Activated CD8-positive, alpha-beta T cell treated with anti-CD3 and anti-CD28 coated beads for 36 hours (primary cell): ENCODE measurements around the gene NYNRIN. TPM values are rescaled to one million over a fixed set of nuclear protein-coding genes. Genes with fewer than 3 reads are reported as not detected.

Experiments
- ATAC-seq: fragments of 200-7000 bp; cut with Tn5 transposase; one replicate; pipeline ENCODE4 v1.10.0; 2021; ENCODE audit warnings: mild to moderate bottlenecking, moderate library complexity
- CTCF ChIA-PET: fragments of 350-600 bp; sonication (Branson Sonifier 250); formaldehyde crosslinking; loops from one replicate; lab custom pipeline; 2021; ENCODE audit warnings: antibody characterized with exemption; lab: Charles Lee
- POLR2A ChIA-PET: fragments of 350-600 bp; sonication (Branson Sonifier 250); formaldehyde crosslinking; loops from one replicate; lab custom pipeline; 2021; ENCODE audit warnings: antibody characterized with exemption; lab: Charles Lee
- DNase-seq: peaks from one replicate; pipeline ENCODE4 v3.0.0-alpha.2; 2020
- H3K27ac Mint-ChIP-seq: one replicate; pipeline ENCODE4 v1.8.0; 2021; ENCODE audit warnings: mild to moderate bottlenecking, mixed read lengths
- H3K27me3 Mint-ChIP-seq: one replicate; pipeline ENCODE4 v1.8.0; 2021; ENCODE audit warnings: mixed read lengths
- H3K36me3 Mint-ChIP-seq: one replicate; pipeline ENCODE4 v1.8.0; 2021; ENCODE audit warnings: low read depth, mixed read lengths
- H3K4me1 Mint-ChIP-seq: one replicate; pipeline ENCODE4 v1.8.0; 2021; ENCODE audit warnings: low read depth, mixed read lengths
- H3K4me3 Mint-ChIP-seq: one replicate; pipeline ENCODE4 v1.8.0; 2021; ENCODE audit warnings: mild to moderate bottlenecking, moderate library complexity, mixed read lengths
- H3K9me3 Mint-ChIP-seq: one replicate; pipeline ENCODE4 v1.8.0; 2021; ENCODE audit warnings: mixed read lengths
- intact Hi-C: fragments of 100-400 bp; cut with micrococcal nuclease; formaldehyde crosslinking; loops from one replicate; pipeline ENCODE4 v1.10.0; 2022
- total RNA-seq, 2 experiments: library from RNA; stranded (reverse); gene quantifications; one replicate each; pipeline ENCODE4 v1.2.3, GENCODE V29; 2021
- TF ChIP-seq, protein P1 (sequence below): fragments of 200-600 bp; IDR thresholded peaks from one replicate; pipeline ENCODE4 v1.8.0; 2022; ENCODE audit warnings: antibody characterized with exemption, mild to moderate bottlenecking

NYNRIN gene
- total RNA-seq, 2 experiments from 2014 or later, result 0.05 to 0.27 TPM

DNA sequence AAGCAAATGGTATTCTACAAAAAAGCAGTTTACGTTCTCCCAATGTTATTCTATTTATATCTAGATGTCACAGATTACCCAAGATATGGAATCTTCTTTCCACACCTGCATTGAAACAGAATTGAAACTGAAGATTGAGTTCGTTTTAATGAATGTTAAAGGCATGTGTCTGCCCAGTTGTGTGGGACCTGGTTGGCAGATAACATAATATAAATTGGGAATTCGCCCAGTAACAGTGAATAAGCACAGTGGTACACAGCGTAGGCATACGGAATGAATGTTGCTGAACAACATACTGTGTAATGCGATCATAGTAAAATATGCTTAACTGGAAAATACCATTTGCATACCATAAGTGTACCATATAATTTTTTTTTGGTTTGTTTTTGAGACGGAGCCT is 35.2 kb downstream of the NYNRIN start:
- Mint-ChIP-seq H3K4me3 (no peak overlapping the region), H3K4me1 (peaks cover 47% of the 10 kb centered on the region), H3K36me3 (peaks cover 46% of the 10 kb centered on the region), H3K27me3 (no peaks in the 10 kb centered on the region), H3K27ac (no peak overlapping the region), H3K9me3 (no peaks in the 10 kb centered on the region)
- ChIA-PET POLR2A (interaction anchor here (7.8 kb wide), 1 partner anchor 8 kb away, joined by 74 read pairs; the partner anchor contains the start of gene SDR39U1), CTCF (interaction anchor here (4.4 kb wide), 1 partner anchor 102 kb away, joined by 155 read pairs; the partner anchor contains the start of gene ADCY4)
- ATAC-seq (no peak), DNase-seq (no peak)
- TF ChIP-seq, protein P1, sequence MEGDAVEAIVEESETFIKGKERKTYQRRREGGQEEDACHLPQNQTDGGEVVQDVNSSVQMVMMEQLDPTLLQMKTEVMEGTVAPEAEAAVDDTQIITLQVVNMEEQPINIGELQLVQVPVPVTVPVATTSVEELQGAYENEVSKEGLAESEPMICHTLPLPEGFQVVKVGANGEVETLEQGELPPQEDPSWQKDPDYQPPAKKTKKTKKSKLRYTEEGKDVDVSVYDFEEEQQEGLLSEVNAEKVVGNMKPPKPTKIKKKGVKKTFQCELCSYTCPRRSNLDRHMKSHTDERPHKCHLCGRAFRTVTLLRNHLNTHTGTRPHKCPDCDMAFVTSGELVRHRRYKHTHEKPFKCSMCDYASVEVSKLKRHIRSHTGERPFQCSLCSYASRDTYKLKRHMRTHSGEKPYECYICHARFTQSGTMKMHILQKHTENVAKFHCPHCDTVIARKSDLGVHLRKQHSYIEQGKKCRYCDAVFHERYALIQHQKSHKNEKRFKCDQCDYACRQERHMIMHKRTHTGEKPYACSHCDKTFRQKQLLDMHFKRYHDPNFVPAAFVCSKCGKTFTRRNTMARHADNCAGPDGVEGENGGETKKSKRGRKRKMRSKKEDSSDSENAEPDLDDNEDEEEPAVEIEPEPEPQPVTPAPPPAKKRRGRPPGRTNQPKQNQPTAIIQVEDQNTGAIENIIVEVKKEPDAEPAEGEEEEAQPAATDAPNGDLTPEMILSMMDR, result no peak
- intact Hi-C loops, result loop anchor here (5.0 to 10.0 kb wide), 2 partner anchors 67 to 189 kb away; partner anchors contain the start of genes NFATC4 and TINF2

DNA sequence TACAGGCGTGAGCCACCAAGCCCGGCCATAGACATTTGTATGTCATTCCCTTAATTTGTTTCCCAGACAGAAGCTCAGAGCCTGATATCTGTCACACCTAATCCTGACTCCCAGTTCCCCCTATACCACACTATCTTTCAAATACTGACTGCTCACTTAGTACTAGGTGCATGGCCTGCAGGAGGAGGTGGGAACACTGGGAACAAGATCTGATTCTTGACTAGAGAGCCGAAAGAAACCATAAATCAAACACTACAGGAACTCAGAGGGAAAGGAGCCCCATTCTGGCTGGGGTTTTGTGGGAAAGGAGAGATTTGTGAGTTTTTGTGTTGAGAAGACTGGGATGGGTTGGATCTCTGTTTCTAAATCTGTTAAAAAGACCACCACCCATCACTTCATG is 35.9 kb downstream of the NYNRIN start:
- ChIA-PET CTCF (interaction anchor here (1.4 to 4.4 kb wide), 4 partner anchors 69 to 239 kb away, joined by 3 to 155 read pairs (median 50); partner anchors contain the start of genes ADCY4 and RIPK3), POLR2A (interaction anchor here (2.0 kb wide), 1 partner anchor 102 kb away, joined by 5 read pairs; no protein-coding TSS in a partner anchor)
- DNase-seq, result no peak
- Mint-ChIP-seq H3K36me3 (peaks cover 53% of the 10 kb centered on the region), H3K4me1 (peaks cover 49% of the 10 kb centered on the region), H3K27ac (no peak overlapping the region), H3K4me3 (no peak overlapping the region), H3K9me3 (no peaks in the 10 kb centered on the region), H3K27me3 (no peaks in the 10 kb centered on the region)
- intact Hi-C loops, result loop anchor here (5.0 to 10.0 kb wide), 2 partner anchors 67 to 190 kb away; partner anchors contain the start of genes NFATC4 and TINF2
- TF ChIP-seq, protein P1, result no peak
- no peak for ATAC-seq

DNA sequence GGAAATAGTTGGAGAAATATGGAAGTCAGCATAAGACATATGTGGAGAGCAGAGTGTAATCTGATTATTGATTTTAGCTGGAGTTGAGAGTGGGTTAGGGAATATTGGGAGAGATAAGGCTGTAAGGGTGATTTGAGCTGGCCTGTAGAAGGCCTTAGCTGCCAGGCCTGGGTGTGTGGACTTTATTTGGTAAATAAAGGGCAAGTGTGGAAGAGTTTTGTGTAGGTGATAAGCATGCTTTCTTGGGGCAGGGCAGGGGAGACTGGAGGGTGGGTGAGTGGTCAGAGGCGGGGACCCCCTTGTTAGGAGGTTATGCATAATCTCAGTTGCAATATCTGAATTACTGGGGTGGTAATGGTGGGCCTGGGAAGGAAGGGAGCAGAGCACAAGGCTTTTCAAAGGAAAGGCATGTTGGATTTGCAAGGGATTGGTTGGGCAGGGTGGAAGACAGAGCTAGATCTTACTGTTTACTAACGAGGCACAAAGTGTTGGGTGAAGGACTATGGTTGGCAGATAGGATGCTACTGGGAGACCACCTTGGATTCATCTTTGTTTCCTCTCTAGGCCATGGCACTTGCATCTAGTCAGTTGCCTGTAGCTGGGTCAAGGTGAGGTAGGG is 36.5 kb downstream of the NYNRIN start:
- no peak overlapping the region for H3K27ac Mint-ChIP-seq

DNA sequence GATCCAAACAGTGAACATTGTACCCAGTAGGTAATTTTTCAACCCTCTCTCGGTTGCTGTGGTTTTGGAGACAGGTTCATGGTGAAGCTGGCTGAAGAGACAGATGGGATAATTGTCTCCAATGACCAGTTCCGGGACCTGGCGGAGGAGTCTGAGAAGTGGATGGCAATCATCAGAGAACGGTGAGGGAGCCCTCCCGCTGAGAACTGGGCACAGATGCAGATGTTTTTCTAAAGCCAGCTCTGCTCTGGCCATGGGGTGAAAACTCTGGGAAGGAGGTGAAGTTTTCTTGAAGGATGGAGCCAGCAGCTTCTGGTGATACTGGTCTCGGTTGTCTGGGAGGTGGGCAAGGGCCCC is 37.2 kb downstream of the NYNRIN start:
- POLR2A ChIA-PET, result interaction anchor here (0.8 to 2.6 kb wide), 5 partner anchors 57 to 104 kb away, joined by 3 to 12 read pairs (median 5); no protein-coding TSS in a partner anchor
- Mint-ChIP-seq H3K9me3 (no peaks in the 10 kb centered on the region), H3K4me1 (peaks cover 55% of the 10 kb centered on the region), H3K27me3 (no peaks in the 10 kb centered on the region), H3K36me3 (peaks cover 58% of the 10 kb centered on the region), H3K27ac (no peak overlapping the region), H3K4me3 (no peak overlapping the region)
- ATAC-seq (no peak), DNase-seq (no peak)
- intact Hi-C loops, result loop anchor here (10.0 kb wide), 1 partner anchor 191 kb away; the partner anchor contains the start of gene TINF2
- TF ChIP-seq, protein P1, result no peak
- CTCF ChIA-PET, result interaction anchor here (0.7 to 4.4 kb wide), 22 partner anchors 11 to 238 kb away, joined by 3 to 155 read pairs (median 6); partner anchors contain the start of genes ADCY4, CIDEB, DHRS1 and LTB4R

More for the DNA sequence above, 36.5 kb downstream of the NYNRIN start:
- TF ChIP-seq, protein P1, result no peak
- ChIA-PET CTCF (interaction anchor here (1.4 to 4.4 kb wide), 8 partner anchors 10 to 238 kb away, joined by 3 to 155 read pairs (median 34); partner anchors contain the start of genes ADCY4, CIDEB, DHRS1 and LTB4R), POLR2A (interaction anchor here (0.8 to 2.6 kb wide), 3 partner anchors 69 to 103 kb away, joined by 3 to 11 read pairs (median 5); no protein-coding TSS in a partner anchor)
- H3K36me3 Mint-ChIP-seq, result peaks cover 54% of the 10 kb centered on the region
- DNase-seq, result no peak
- peaks cover 50% of the 10 kb centered on the region for H3K4me1 Mint-ChIP-seq
- H3K9me3 Mint-ChIP-seq, result no peaks in the 10 kb centered on the region
- no peak for ATAC-seq
- H3K27me3 Mint-ChIP-seq, result no peaks in the 10 kb centered on the region
- H3K4me3 Mint-ChIP-seq, result no peak overlapping the region
- intact Hi-C loops, result loop anchor here (10.0 kb wide), 1 partner anchor 190 kb away; the partner anchor contains the start of gene TINF2
